ENCODE data around the gene PCP4L1. TPM values are rescaled to one million over a fixed set of nuclear protein-coding genes. Genes with fewer than 3 reads are reported as not detected.
A peak's percentile ranks its signal among the peaks of the same experiment; 100 is the strongest.
"Not testable (repeated sequence)": the region's sequence is repeated elsewhere in the genome, so short reads cannot be mapped to it uniquely, and the experiment has no call there.

Gene PCP4L1
- total RNA-seq, 1 donor, result 0.81 TPM

GRCh38 chr1:161311595-161312181, 53.1 kb downstream of the PCP4L1 start:
- no peak for DNase-seq (ENCODE audit: low read depth in 2 of 3, low spot score in 2 of 3)

GRCh38 chr1:161313554-161314200, 55.1 kb downstream of the PCP4L1 start:
- no peak for DNase-seq (ENCODE audit: low read depth in 2 of 3, low spot score in 2 of 3)

GRCh38 chr1:161314201-161314981, 55.8 kb downstream of the PCP4L1 start, which contains the start of gene SDHC:
SDHC (plus strand) TSS chr1:161314381; CDS start chr1:161314406, 25 bp downstream.
- DNase-seq (ENCODE audit: low read depth in 2 of 3, low spot score in 2 of 3), result peak; percentile 81 to 94 (median 92)

GRCh38 chr1:161315841-161316674, 57.5 kb downstream of the PCP4L1 start:
- not testable (repeated sequence) for DNase-seq (ENCODE audit: low read depth in 2 of 3, low spot score in 2 of 3)

GRCh38 chr1:161324020-161324419, 65.5 kb downstream of the PCP4L1 start:
- peak in 1 of 3 donors; percentile 23 for DNase-seq (ENCODE audit: low read depth in 2 of 3, low spot score in 2 of 3)

GRCh38 chr1:161330346-161330745, 71.8 kb downstream of the PCP4L1 start:
- DNase-seq (ENCODE audit: low read depth in 2 of 3, low spot score in 2 of 3), result no peak

GRCh38 chr1:161333166-161333565, 74.6 kb downstream of the PCP4L1 start:
- DNase-seq (ENCODE audit: low read depth in 2 of 3, low spot score in 2 of 3), result no peak

Other genes starting within 250 kb of the PCP4L1 start
- gene F11R, start 237.6 kb upstream of the PCP4L1 start, total RNA-seq, result 98.0 TPM
- 76.2 TPM for gene TSTD1, start 219.8 kb upstream of the PCP4L1 start, total RNA-seq
- 134 TPM for gene USF1, start 212.8 kb upstream of the PCP4L1 start, total RNA-seq
- gene ARHGAP30, start 188.9 kb upstream of the PCP4L1 start, total RNA-seq, result 94.5 TPM
- gene NECTIN4, start 169.2 kb upstream of the PCP4L1 start, total RNA-seq, result under 0.01 TPM
- 2.4 TPM for gene KLHDC9, start 160.4 kb upstream of the PCP4L1 start, total RNA-seq
- gene PFDN2, start 140.7 kb upstream of the PCP4L1 start, total RNA-seq, result 21.8 TPM
- 53.3 TPM for gene NIT1, start 140.6 kb upstream of the PCP4L1 start, total RNA-seq
- gene DEDD, start 126.1 kb upstream of the PCP4L1 start, total RNA-seq, result 59.2 TPM
- 173 TPM for gene UFC1, start 104.8 kb upstream of the PCP4L1 start, total RNA-seq
- 21.8 TPM for gene USP21, start 99.2 kb upstream of the PCP4L1 start, total RNA-seq
- gene PPOX, start 92.3 kb upstream of the PCP4L1 start, total RNA-seq, result 29.9 TPM
- gene B4GALT3, start 81.2 kb upstream of the PCP4L1 start, total RNA-seq, result 28.5 TPM
- under 0.01 TPM for gene ADAMTS4, start 59.7 kb upstream of the PCP4L1 start, total RNA-seq
- 106 TPM for gene NDUFS2, start 56.4 kb upstream of the PCP4L1 start, total RNA-seq
- gene FCER1G, start 43.5 kb upstream of the PCP4L1 start, total RNA-seq, result 5.1 TPM
- gene APOA2, start 35.1 kb upstream of the PCP4L1 start, total RNA-seq, result not detected
- 21.5 TPM for gene TOMM40L, start 32.7 kb upstream of the PCP4L1 start, total RNA-seq
- gene NR1I3, start 20.5 kb upstream of the PCP4L1 start, total RNA-seq, result not detected
- gene MPZ, start 51.2 kb downstream of the PCP4L1 start, total RNA-seq, result 3.5 TPM
- gene SDHC, start 55.6 kb downstream of the PCP4L1 start, total RNA-seq, result 32.6 TPM
- gene CFAP126, start 109.1 kb downstream of the PCP4L1 start, total RNA-seq, result 1.3 TPM
- gene FCGR2A, start 246.7 kb downstream of the PCP4L1 start, total RNA-seq, result 7.3 TPM